Measurements from ENCODE around the gene ARPC5L. TPM values are rescaled to one million over a fixed set of nuclear protein-coding genes. Genes with fewer than 3 reads are reported as not detected.

Gene ARPC5L
- total and polyA plus RNA-seq, 2 of the 8 experiments (the other 6 are each of a cell fraction or from before 2014, with no cell fraction given): 34.1 to 50.6 TPM

- Histone ChIP-seq H4K91ac (replicated peaks; ENCODE audit: insufficient read length, low read length) (no peak overlapping the region), H3K27ac (ENCODE audit: low read depth, low read length) (no peak overlapping the region), H3K56ac (replicated peaks; ENCODE audit: insufficient read length, low read depth, low read length) (no peak overlapping the region), H3K4ac (replicated peaks; ENCODE audit: insufficient read length, low read depth, low read length) (no peak overlapping the region), H4K5ac (ENCODE audit: insufficient read length, low read depth, low read length) (no peak overlapping the region), H3K36me3 (ENCODE audit: control insufficient read depth in 2 of 4, insufficient read depth in 4 of 4, low read length in 3 of 4) (peaks cover 27 to 33% (median 28%) of the 10 kb centered on the region in 4 experiments), H2AK5ac (ENCODE audit: low read depth, low read length) (no peak overlapping the region), H3K23ac (ENCODE audit: insufficient read length) (no peak overlapping the region), H2BK5ac (ENCODE audit: low read depth, low read length) (no peak overlapping the region), H2BK20ac (ENCODE audit: low read length) (no peak overlapping the region), H3K14ac (ENCODE audit: insufficient read length) (no peak overlapping the region), H2BK15ac (ENCODE audit: low read length) (no peak overlapping the region), H4K8ac (ENCODE audit: extremely low read depth, insufficient read depth, low read length) (no peak overlapping the region), H3K27me3 (replicated peaks in 1 of 4; ENCODE audit: control insufficient read depth in 3 of 4, extremely low read depth in 1 of 4, insufficient read depth in 3 of 4, low read length in 3 of 4) (no peaks in the 10 kb centered on the region), H3K23me2 (ENCODE audit: low read depth, low read length) (no peaks in the 10 kb centered on the region; the same call in 1 of the 2 replicates), H2AFZ (ENCODE audit: low read length) (no peak overlapping the region), H2BK12ac (ENCODE audit: low read depth, low read length) (no peak overlapping the region), H3K4me2 (ENCODE audit: insufficient read depth in 1 of 2, low read depth in 2 of 2, low read length in 2 of 2) (no peak overlapping the region), H3K79me1 (ENCODE audit: low read depth, low read length) (peaks cover 1% of the 10 kb centered on the region), H4K20me1 (replicated peaks in 1 of 2; ENCODE audit: control insufficient read depth in 1 of 2, insufficient read depth in 2 of 2, low read length in 2 of 2) (peaks cover 28 to 35% of the 10 kb centered on the region in 2 experiments), H3K9me3 (ENCODE audit: insufficient read depth in 2 of 2, low read depth in 1 of 2, low read length in 1 of 2) (no peaks in the 10 kb centered on the region), H3K79me2 (ENCODE audit: control insufficient read depth in 1 of 2, insufficient read depth in 2 of 2, low read length in 2 of 2) (peaks cover 0 to 14% of the 10 kb centered on the region in 2 experiments; a peak in 2 of 4 replicates), H3K9ac (replicated peaks in 1 of 4; ENCODE audit: extremely low read depth in 1 of 4, low read depth in 3 of 4, low read length in 3 of 4) (no peak overlapping the region), H3K18ac (ENCODE audit: extremely low read depth, low read length) (no peak overlapping the region), H3K4me3 (ENCODE audit: extremely low read depth in 1 of 4, insufficient read depth in 2 of 4, low read depth in 3 of 4, low read length in 4 of 4) (no peak overlapping the region), H2BK120ac (replicated peaks; ENCODE audit: low read depth, low read length) (no peak overlapping the region), H3K4me1 (replicated peaks in 1 of 4; ENCODE audit: control insufficient read depth in 3 of 4, insufficient read depth in 4 of 4, low read length in 3 of 4) (peaks cover 0 to 5% (median 2%) of the 10 kb centered on the region in 4 experiments; a peak in 1 of 7 replicates)
- POLR2A ChIA-PET (ENCODE audit: partially characterized antibody): interaction anchor here (0.6 to 25.5 kb wide), 5 partner anchors 25 to 80 kb away, joined by 3 to 573 read pairs (median 3); partner anchors contain the start of genes NR6A1 and OLFML2A
- DNase-seq (ENCODE audit: low read depth in 1 of 2, low spot score in 2 of 2) (no peak), FAIRE-seq (no peak)
- 83% methylated on average over 7 of the region's 7 CpGs; no CpG with 5 or more reads in 1 of the 2 experiments for WGBS, 2 experiments (ENCODE audit: extremely low coverage in 1 of 2, insufficient coverage in 1 of 2, insufficient read length in 1 of 2, insufficient replicate concordance in 2 of 2, low coverage in 1 of 2, low lambda C conversion rate in 2 of 2, missing lambda C conversion rate in 1 of 2)
- CTCF ChIA-PET (ENCODE audit: partially characterized antibody): interaction anchor here (0.6 to 42.1 kb wide), 12 partner anchors 17 to 440 kb away, joined by 3 to 1529 read pairs (median 12); partner anchors contain the start of genes NR6A1, OLFML2A and PSMB7
- no peak for TF ChIP-seq TCF12 (IDR thresholded peaks at IDR 0.05; ENCODE audit: low read depth, low read length)
- TF ChIP-seq TBP (IDR thresholded peaks at IDR 0.05; ENCODE audit: low read depth, low read length): no peak
- no peak for TF ChIP-seq MAFK (IDR thresholded peaks at IDR 0.05; ENCODE audit: low read depth, low read length)
- TF ChIP-seq CTCF (IDR thresholded peaks at IDR 0.05; ENCODE audit: control extremely low read depth in 1 of 3, insufficient read depth in 1 of 3, low read depth in 1 of 3, low read length in 3 of 3): no peak
- no peak for TF ChIP-seq HDAC2 (IDR thresholded peaks at IDR 0.05; ENCODE audit: borderline replicate concordance in 1 of 2, low read depth in 2 of 2, low read length in 2 of 2)
- no peak for TF ChIP-seq SUZ12 (IDR thresholded peaks at IDR 0.05; ENCODE audit: low read length)
- no peak for TF ChIP-seq GABPA (IDR thresholded peaks at IDR 0.05; ENCODE audit: borderline replicate concordance, insufficient read depth, low read length)
- TF ChIP-seq SIRT6 (IDR thresholded peaks at IDR 0.05; ENCODE audit: low read length): no peak
These were observed 7.1 kb upstream of the ARPC5L start for GRCh38 chr9:124854822-124855221.

Measured in H1 (cell line).